ENCODE measurements around the gene PCBP2.

- TF ChIP-seq NRF1 (IDR thresholded peaks at IDR 0.05; ENCODE audit: low read depth, low read length) (no peak), CTCF (IDR thresholded peaks at IDR 0.05) (no peak), MXI1 (IDR thresholded peaks at IDR 0.05; ENCODE audit: low read depth, low read length) (no peak), MAX (IDR thresholded peaks at IDR 0.05; ENCODE audit: low read depth) (no peak), ELF1 (IDR thresholded peaks at IDR 0.05) (no peak), TAF1 (IDR thresholded peaks at IDR 0.05; ENCODE audit: borderline replicate concordance, low read depth, low read length) (no peak), GABPA (IDR thresholded peaks at IDR 0.05; ENCODE audit: low read depth) (no peak), EP300 (IDR thresholded peaks at IDR 0.05; ENCODE audit: borderline replicate concordance in 1 of 2, low read depth in 1 of 2, low read length in 1 of 2) (no peak), SMC3 (IDR thresholded peaks at IDR 0.05; ENCODE audit: low read depth, low read length) (no peak), IRF3 (IDR thresholded peaks at IDR 0.05; ENCODE audit: low read depth, low read length) (no peak), RAD21 (IDR thresholded peaks at IDR 0.05; ENCODE audit: low read length) (no peak), SIN3A (IDR thresholded peaks at IDR 0.05; ENCODE audit: borderline replicate concordance, low read depth, low read length) (no peak)
Measured at GRCh38 chr12:53428741-53429140, 23.2 kb upstream of the PCBP2 start.
